GM21526 (cell line): ENCODE data around the gene HHATL.

Experiments
- ATAC-seq: cut with Tn5 transposase; IDR thresholded peaks from one replicate; pipeline ENCODE4 v1.9.1; 2021; ENCODE audit warnings: moderate library complexity; ENCODE audit not compliant: unreplicated experiment, low FRiP score

Gene HHATL

GRCh38 chr3:42667523-42668412 is 34.8 kb downstream of the HHATL start:
- no peak for ATAC-seq

DNA sequence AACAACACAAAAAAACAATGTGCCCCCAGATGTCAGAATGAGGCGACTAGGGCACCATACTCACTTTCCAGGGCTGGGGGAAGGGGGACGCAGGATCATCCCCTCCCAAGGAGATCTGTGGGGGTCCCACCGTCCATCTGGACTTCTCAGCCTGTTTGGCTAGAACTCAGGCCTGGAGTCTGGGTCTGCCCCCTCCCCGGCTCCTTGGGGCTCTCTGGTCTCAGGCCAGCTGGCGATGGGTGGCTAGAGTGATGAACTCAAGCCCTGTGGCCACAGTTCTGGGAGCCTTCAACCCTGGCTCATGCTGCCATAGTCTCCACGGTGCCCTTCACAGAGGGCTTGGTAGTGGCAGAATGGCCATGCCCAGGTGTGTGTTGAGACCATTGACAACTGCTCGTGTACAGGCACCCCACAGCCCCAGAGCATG is 35.5 kb downstream of the HHATL start:
- no peak for ATAC-seq

- ATAC-seq = no peak
Observed at GRCh38 chr3:42666577-42666998, 36.0 kb downstream of the HHATL start.

DNA sequence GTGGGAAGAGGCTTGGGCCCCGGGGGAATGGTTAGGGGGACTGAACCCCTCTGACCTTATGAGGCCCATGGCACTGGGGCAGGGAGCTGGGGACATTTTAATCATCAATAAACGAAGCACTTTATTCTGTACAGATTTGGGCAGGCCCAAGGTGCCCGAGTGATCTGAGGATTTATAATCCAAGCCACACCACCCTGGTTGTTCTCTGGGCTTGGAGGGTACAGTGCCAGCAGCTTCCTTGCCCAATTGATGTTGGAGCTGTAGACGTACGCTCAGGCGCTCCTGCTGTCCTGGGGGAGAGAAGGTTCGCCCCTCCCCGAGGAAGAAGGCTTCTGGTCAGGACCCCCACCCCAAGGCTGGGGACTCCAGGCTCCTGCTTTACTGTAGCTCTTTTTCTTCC is 36.6 kb downstream of the HHATL start:
- ATAC-seq = no peak

GRCh38 chr3:42665050-42665878 is 37.3 kb downstream of the HHATL start:
- no peak for ATAC-seq

GRCh38 chr3:42664438-42664803 is 38.2 kb downstream of the HHATL start:
- ATAC-seq = no peak

DNA sequence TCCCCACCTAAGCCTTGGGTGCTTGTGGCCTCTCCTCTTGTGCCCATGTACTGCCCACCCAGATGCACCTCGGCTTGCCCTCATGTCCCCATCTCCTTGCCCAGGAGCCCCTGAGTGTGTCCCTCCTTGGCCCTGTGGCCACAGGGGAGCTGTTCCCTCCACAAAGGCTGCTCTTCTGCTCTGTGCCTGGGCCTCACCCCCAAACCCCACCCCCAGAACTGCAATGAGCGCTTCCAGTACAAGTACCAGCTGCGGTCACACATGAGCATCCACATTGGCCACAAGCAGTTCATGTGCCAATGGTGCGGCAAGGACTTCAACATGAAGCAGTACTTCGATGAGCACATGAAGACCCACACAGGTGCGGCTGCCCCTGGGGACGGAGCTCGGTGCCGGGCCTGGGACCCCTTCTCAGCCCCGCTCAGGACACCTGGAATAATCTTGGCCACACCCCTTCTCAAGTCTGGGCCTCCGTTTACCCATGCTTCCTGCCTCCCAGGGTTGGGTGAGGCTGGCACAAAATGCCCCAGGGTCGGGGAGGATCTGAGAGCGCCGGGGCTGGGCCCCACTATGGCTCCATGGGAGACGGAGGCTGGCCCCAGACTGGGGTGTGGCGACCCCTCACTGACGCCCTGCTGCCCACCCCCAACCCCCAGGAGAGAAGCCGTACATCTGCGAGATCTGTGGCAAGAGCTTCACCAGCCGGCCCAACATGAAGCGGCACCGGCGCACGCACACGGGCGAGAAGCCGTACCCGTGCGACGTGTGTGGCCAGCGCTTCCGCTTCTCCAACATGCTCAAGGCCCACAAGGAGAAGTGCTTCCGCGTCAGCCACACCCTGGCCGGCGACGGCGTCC is 38.8 kb downstream of the HHATL start:
- ATAC-seq = no peak

- ATAC-seq = no peak
Observed at GRCh38 chr3:42662813-42663535, 39.6 kb downstream of the HHATL start.

GRCh38 chr3:42662037-42662812 is 40.4 kb downstream of the HHATL start:
- no peak for ATAC-seq

DNA sequence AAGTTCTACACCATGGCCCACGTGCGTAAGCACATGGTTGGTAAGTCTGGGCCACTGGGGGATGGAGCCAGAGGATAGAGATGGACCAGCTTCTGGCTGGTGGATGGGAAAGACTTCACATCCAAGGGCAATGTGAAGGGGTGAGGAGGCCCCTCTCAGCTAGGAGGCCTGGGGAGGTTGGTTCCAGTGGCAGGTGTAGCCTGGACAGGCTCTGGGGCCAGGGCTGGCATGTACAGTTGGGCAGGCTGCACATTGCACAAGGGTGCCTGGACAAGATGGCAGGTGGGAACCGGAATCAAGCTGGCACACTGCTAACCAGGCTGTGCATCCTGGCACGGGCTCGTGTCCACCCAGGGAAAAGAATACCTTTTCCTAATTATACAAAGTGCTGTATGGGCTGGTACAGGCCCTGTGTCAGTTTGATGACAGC is 41.0 kb downstream of the HHATL start:
- no peak for ATAC-seq

DNA sequence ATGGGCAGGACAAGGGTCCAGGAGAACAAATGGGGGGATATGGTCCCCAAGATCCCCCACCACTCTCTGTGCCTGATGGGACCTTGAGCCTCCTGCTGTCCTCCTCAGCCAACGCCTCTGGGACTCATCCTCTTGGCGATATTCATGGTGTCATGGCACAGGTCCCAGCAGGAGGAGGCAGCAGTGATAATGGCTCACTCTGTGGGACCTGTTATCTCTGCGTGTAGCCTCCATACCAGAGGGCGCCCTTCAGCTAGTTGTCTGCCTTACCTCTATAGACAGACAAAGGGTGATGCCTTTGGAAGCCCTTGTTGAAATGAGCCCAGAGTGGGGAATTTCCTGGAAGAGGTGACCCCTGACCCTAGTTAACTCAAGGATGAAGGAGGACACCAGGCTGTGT is 41.7 kb downstream of the HHATL start:
- ATAC-seq = no peak

DNA sequence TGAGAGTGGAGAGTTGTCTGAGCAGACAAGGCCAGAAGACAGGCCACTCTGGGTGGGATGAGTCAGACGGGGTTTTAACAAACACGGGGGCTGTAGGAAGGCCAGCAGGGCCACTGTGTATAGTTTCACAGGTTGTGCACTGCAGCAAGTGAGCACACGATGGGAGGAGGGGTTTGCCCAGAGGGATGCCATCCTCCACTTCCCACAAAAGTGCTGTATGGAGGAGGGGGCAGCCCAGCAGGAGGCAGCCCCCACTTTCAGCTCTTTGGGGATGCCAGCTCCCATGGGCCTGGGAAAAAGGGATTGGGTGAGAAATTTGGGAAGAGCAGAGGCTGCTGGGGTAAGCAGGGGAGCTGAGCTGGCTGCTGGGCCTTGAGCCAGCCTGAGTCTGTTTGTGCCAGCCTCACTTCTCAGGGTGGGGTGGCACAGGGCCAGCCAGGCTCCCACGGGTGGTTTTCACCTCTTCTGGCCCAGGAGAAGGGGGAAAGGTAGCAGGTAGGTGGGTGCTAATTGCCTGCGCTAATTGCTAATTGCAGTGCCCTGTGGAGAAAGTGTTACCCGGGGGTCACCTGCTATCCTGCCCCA is 42.4 kb downstream of the HHATL start:
- ATAC-seq = no peak

DNA sequence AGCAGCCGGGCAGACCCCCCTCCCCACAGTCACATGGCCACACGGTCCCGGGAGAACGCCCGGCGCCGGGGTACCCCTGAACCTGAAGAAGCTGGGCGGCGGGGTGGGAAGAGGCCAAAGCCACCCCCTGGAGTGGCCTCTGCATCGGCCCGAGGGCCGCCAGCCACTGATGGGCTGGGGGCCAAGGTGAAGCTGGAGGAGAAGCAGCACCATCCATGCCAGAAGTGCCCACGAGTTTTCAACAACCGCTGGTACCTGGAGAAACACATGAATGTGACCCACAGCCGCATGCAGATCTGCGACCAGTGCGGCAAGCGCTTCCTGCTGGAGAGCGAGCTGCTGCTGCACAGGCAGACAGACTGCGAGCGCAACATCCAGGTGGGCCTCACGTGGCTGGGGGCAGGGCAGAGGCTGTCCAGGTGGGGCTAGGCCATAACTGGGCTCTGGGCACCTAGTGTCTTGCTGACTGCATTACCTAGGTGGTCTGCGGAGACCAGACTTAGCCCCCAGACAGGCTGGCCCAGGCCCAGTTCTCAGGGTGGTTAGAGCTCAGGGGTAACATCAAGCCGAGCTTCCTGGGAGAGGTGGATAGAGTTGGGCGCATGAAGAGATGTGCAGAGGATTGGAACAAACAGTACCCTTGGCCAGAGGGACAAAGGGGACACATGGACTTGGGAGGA is 43.0 kb downstream of the HHATL start:
- ATAC-seq = no peak

DNA sequence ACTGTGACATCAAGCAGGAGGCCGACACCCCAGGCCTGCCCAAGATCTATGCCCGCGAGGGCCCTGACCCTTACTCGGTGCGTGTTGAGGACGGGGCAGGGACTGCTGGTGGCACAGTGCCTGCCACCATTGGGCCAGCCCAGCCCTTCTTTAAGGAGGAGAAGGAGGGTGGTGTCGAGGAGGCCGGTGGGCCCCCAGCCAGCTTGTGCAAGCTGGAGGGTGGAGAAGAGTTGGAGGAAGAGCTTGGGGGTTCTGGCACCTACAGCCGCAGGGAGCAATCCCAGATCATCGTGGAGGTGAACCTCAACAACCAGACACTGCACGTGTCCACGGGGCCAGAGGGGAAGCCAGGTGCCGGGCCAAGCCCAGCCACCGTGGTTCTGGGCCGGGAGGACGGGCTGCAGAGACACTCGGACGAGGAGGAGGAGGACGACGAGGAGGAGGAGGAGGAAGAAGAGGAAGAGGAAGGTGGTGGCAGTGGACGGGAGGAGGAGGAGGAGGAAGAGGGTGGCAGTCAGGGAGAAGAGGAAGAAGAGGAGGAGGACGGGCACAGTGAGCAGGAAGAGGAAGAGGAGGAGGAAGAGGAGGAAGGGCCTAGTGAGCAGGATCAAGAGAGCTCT is 43.7 kb downstream of the HHATL start:
- no peak for ATAC-seq

GRCh38 chr3:42658091-42658770 is 44.4 kb downstream of the HHATL start:
- ATAC-seq = no peak

DNA sequence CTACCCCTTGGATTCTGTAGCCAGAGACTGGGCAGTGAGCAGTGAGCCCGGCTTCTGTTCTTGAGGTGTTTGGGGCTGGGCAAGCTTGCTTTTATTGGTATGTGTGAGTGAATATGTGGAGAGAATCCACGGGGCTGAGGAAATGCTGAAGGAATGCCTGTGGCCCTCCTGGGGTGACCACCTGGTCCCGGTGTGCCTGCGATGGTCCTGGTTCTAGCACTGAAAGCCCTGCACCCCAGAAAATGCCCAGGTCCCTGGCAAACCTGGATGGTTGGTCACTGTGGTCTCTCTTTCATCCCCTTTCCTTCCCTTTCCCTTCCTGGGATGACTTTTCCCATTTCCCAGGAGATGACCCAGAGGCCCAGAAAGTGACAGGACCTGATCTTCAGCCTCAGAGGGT is 44.9 kb downstream of the HHATL start:
- ATAC-seq = no peak
